ENCODE data around the gene DYNC1I1.
A peak's percentile ranks its signal among the peaks of the same experiment; 100 is the strongest.

DNA sequence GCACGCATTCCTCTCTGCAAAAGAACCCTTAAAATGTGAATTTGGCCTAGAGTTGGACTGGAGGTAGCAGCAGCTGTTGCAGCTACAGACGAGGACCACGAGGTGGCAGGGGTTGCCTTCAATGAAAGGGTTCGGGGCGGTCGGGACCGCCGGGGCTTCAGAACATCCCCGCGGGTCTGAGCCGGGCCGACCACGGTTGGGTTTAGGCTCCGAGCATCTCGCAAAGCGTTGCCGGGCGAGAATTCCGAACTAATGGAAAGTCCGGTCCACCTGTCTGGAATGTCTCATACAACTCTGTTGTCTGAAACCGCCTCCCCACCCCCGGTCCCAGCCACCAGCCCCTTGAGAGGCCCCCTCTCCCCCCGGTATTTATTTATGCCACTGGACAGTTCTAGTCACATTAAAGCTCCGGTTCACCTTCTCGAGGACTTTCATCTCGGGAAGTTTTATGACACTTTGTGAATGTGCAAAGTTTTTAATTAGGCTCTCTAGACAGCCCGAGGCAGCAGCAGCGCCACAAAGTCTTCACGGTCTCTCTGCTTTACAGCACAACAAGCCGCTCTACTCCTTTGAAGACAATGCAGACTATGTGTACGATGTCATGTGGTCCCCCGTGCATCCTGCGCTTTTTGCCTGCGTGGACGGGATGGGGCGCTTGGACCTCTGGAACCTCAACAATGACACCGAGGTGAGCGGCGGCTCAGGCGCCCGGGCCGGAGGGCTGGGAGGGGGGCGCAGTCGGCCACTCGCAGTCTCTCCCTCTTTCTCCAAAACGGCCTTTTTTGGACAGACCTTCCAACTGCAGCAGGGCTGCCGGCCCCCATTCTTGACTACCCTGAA lies 303.4 kb downstream of the DYNC1I1 start:
- TF ChIP-seq, protein P1, sequence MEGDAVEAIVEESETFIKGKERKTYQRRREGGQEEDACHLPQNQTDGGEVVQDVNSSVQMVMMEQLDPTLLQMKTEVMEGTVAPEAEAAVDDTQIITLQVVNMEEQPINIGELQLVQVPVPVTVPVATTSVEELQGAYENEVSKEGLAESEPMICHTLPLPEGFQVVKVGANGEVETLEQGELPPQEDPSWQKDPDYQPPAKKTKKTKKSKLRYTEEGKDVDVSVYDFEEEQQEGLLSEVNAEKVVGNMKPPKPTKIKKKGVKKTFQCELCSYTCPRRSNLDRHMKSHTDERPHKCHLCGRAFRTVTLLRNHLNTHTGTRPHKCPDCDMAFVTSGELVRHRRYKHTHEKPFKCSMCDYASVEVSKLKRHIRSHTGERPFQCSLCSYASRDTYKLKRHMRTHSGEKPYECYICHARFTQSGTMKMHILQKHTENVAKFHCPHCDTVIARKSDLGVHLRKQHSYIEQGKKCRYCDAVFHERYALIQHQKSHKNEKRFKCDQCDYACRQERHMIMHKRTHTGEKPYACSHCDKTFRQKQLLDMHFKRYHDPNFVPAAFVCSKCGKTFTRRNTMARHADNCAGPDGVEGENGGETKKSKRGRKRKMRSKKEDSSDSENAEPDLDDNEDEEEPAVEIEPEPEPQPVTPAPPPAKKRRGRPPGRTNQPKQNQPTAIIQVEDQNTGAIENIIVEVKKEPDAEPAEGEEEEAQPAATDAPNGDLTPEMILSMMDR (conservative IDR thresholded peaks at IDR 0.05): peak; percentile 87
- no peak for TF ChIP-seq EZH2 (IDR thresholded peaks at IDR 0.05; ENCODE audit: low read depth)
